Neuronal stem cell (in vitro differentiated cells): ENCODE results near the gene RTTN.

Experiments
- DNase-seq: peaks from one replicate; pipeline ENCODE4 v3.0.0-alpha.2; 2013; ENCODE audit warnings: low spot score
- H2AFZ ChIP-seq: one replicate; pipeline ENCODE4 v1.6.1; 2013; ENCODE audit warnings: mild to moderate bottlenecking, low read length, inconsistent platforms
- H2AK5ac ChIP-seq: 2 replicates; pipeline ENCODE4 v1.6.1; 2013; ENCODE audit warnings: low read depth, mild to moderate bottlenecking, inconsistent platforms, low read length, moderate library complexity, mixed read lengths
- H2BK120ac ChIP-seq: 2 replicates; pipeline ENCODE4 v1.6.1; 2013; ENCODE audit warnings: low read depth, mild to moderate bottlenecking, inconsistent platforms, low read length, moderate library complexity, mixed read lengths
- H2BK12ac ChIP-seq: one replicate; pipeline ENCODE4 v1.6.1; 2013; ENCODE audit warnings: low read length, inconsistent platforms
- H2BK15ac ChIP-seq: 2 replicates; pipeline ENCODE4 v1.6.1; 2013; ENCODE audit warnings: mild to moderate bottlenecking, low read length, inconsistent platforms, mixed read lengths
- H2BK5ac ChIP-seq: one replicate; pipeline ENCODE4 v1.6.1; 2013; ENCODE audit warnings: inconsistent platforms, mild to moderate bottlenecking, low read length, moderate library complexity
- H3K14ac ChIP-seq: one replicate; pipeline ENCODE4 v1.6.1; 2013; ENCODE audit warnings: low read length, inconsistent platforms
- H3K18ac ChIP-seq: 2 replicates; pipeline ENCODE4 v1.6.1; 2013; ENCODE audit warnings: low read length, inconsistent platforms
- H3K23ac ChIP-seq: 2 replicates; pipeline ENCODE4 v1.6.1; 2013; ENCODE audit warnings: low read depth, mild to moderate bottlenecking, mixed read lengths, low read length, inconsistent platforms; ENCODE audit not compliant: poor library complexity
- H3K27ac ChIP-seq: replicated peaks from 3 replicates; pipeline ENCODE4 v1.5.1; 2013; ENCODE audit warnings: low read length, inconsistent platforms
- H3K27me3 ChIP-seq, 3 experiments: 2 replicates each; pipeline ENCODE4 v1.6.1; 2013; ENCODE audit warnings: low read length in 3 of 3, mild to moderate bottlenecking in 2 of 3, inconsistent platforms in 1 of 3, low read depth in 1 of 3, mixed read lengths in 1 of 3, moderate library complexity in 1 of 3; ENCODE audit not compliant: control insufficient read depth in 3 of 3, insufficient read depth in 3 of 3
- H3K36me3 ChIP-seq, 2 donors: replicated peaks in 1 of 2; 2 replicates each; pipeline ENCODE4 v1.6.1; 2013; ENCODE audit warnings: low read length in 2 of 2; ENCODE audit not compliant: control insufficient read depth in 2 of 2, insufficient read depth in 2 of 2
- H3K4ac ChIP-seq: 2 replicates; pipeline ENCODE4 v1.6.1; 2013; ENCODE audit warnings: inconsistent platforms, mild to moderate bottlenecking, low read length, moderate library complexity
- H3K4me1 ChIP-seq, 2 donors: 1 replicate in 1 of 2; 2 replicates in 1 of 2; pipeline ENCODE4 v1.6.1; 2013; ENCODE audit warnings: low read length in 2 of 2, low read depth in 1 of 2; ENCODE audit not compliant: control insufficient read depth in 2 of 2, insufficient read depth in 1 of 2
- H3K4me2 ChIP-seq: one replicate; pipeline ENCODE4 v1.6.1; 2013; ENCODE audit warnings: mild to moderate bottlenecking, low read length, inconsistent platforms; ENCODE audit not compliant: insufficient read depth, poor library complexity, severe bottlenecking
- H3K4me3 ChIP-seq, 2 donors: 2 replicates each; pipeline ENCODE4 v1.5.1; 2013; ENCODE audit warnings: low read length in 2 of 2, mild to moderate bottlenecking in 2 of 2, inconsistent platforms in 1 of 2, moderate library complexity in 1 of 2
- H3K79me1 ChIP-seq: one replicate; pipeline ENCODE4 v1.6.1; 2013; ENCODE audit warnings: low read depth, mild to moderate bottlenecking, inconsistent platforms, low read length, moderate library complexity
- H3K9ac ChIP-seq: one replicate; pipeline ENCODE4 v1.6.1; 2013; ENCODE audit warnings: mild to moderate bottlenecking, low read depth, low read length, inconsistent platforms; ENCODE audit not compliant: poor library complexity
- H3K9me3 ChIP-seq, 2 donors: replicated peaks in 1 of 2; 2 replicates each; pipeline versions ENCODE3 to v1.6.1; 2013; ENCODE audit warnings: low read length in 2 of 2, mild to moderate bottlenecking in 2 of 2, inconsistent platforms in 1 of 2, low read depth in 1 of 2, mixed read lengths in 1 of 2, moderate library complexity in 1 of 2; ENCODE audit not compliant: control insufficient read depth in 2 of 2, insufficient read depth in 1 of 2
- H4K8ac ChIP-seq: one replicate; pipeline ENCODE4 v1.6.1; 2013; ENCODE audit warnings: low read depth, mild to moderate bottlenecking, inconsistent platforms, low read length, moderate library complexity
- H4K91ac ChIP-seq: one replicate; pipeline ENCODE4 v1.6.1; 2013; ENCODE audit warnings: low read length, low read depth, mild to moderate bottlenecking, inconsistent platforms; ENCODE audit not compliant: poor library complexity
- WGBS, 2 donors: extraction: QIAGEN DNeasy Blood & Tissue Kit; methylation state at CpG; one replicate each; pipeline ENCODE4 v1.1.7; 2013; ENCODE audit warnings: missing lambda C conversion rate in 2 of 2, mixed read lengths in 1 of 2; ENCODE audit not compliant: insufficient read length in 2 of 2, insufficient replicate concordance in 1 of 2; ENCODE audit errors: extremely low coverage in 2 of 2; 5-methylcytosine and 5-hydroxymethylcytosine counted together

RTTN gene

GRCh38 chr18:70229639-70230038, 24.2 kb upstream of the RTTN start:
- no peak overlapping the region for H2AFZ ChIP-seq
- no peaks in the 10 kb centered on the region for H3K36me3 ChIP-seq
- H3K18ac ChIP-seq = no peak overlapping the region
- no peak overlapping the region for H3K14ac ChIP-seq
- no peak overlapping the region for H2AK5ac ChIP-seq
- H2BK12ac ChIP-seq = no peak overlapping the region
- H4K91ac ChIP-seq = no peak overlapping the region
- H3K9me3 ChIP-seq = peaks cover 2 to 5% of the 10 kb centered on the region in 2 donors
- H3K4me3 ChIP-seq = no peak overlapping the region
- no CpG with 5 or more reads among the region's 5 CpGs for WGBS, 2 donors
- H3K4me1 ChIP-seq = peaks cover 0 to 3% of the 10 kb centered on the region in 2 donors
- H2BK120ac ChIP-seq = no peak overlapping the region
- H2BK15ac ChIP-seq = no peak overlapping the region
- no peak overlapping the region for H3K9ac ChIP-seq
- H3K79me1 ChIP-seq = no peaks in the 10 kb centered on the region
- no peak overlapping the region for H4K8ac ChIP-seq
- no peak overlapping the region for H3K23ac ChIP-seq
- H3K4ac ChIP-seq = no peak overlapping the region
- no peak overlapping the region for H3K4me2 ChIP-seq
- no peak overlapping the region for H3K27ac ChIP-seq
- H3K27me3 ChIP-seq = peaks cover 0 to 11% (median 0%) of the 10 kb centered on the region in 3 experiments
- DNase-seq = no peak
- no peak overlapping the region for H2BK5ac ChIP-seq

- Histone ChIP-seq H3K9ac (no peak overlapping the region), H3K4ac (no peak overlapping the region), H2BK5ac (no peak overlapping the region), H3K36me3 (no peaks in the 10 kb centered on the region), H2AK5ac (no peak overlapping the region), H3K27ac (no peak overlapping the region), H2BK15ac (no peak overlapping the region), H2BK120ac (no peak overlapping the region), H4K91ac (no peak overlapping the region), H3K27me3 (peaks cover 0 to 13% (median 0%) of the 10 kb centered on the region in 3 experiments), H3K79me1 (no peaks in the 10 kb centered on the region), H2AFZ (no peak overlapping the region), H3K4me1 (no peaks in the 10 kb centered on the region), H3K23ac (no peak overlapping the region), H3K14ac (no peak overlapping the region), H3K18ac (no peak overlapping the region), H2BK12ac (no peak overlapping the region), H3K4me2 (no peak overlapping the region), H3K9me3 (peaks cover 0 to 5% of the 10 kb centered on the region in 2 donors), H4K8ac (no peak overlapping the region), H3K4me3 (no peak overlapping the region)
- DNase-seq = no peak
- no CpG with 5 or more reads among the region's 2 CpGs for WGBS, 2 donors
Measured at GRCh38 chr18:70228536-70228935, 23.0 kb upstream of the RTTN start.

GRCh38 chr18:70227438-70227837, 22.0 kb upstream of the RTTN start:
- H3K18ac ChIP-seq = no peak overlapping the region
- no peak overlapping the region for H3K27ac ChIP-seq
- H2BK15ac ChIP-seq = no peak overlapping the region
- H3K79me1 ChIP-seq = no peaks in the 10 kb centered on the region
- H2AK5ac ChIP-seq = no peak overlapping the region
- no peak for DNase-seq
- H2AFZ ChIP-seq = no peak overlapping the region
- H3K14ac ChIP-seq = no peak overlapping the region
- peaks cover 0 to 16% (median 0%) of the 10 kb centered on the region in 3 experiments for H3K27me3 ChIP-seq
- peaks cover 0 to 5% of the 10 kb centered on the region in 2 donors for H3K9me3 ChIP-seq
- no peak overlapping the region for H3K4me2 ChIP-seq
- H3K4ac ChIP-seq = no peak overlapping the region
- no peaks in the 10 kb centered on the region for H3K4me1 ChIP-seq
- no peaks in the 10 kb centered on the region for H3K36me3 ChIP-seq
- no peak overlapping the region for H2BK5ac ChIP-seq
- H3K23ac ChIP-seq = no peak overlapping the region
- no peak overlapping the region for H4K91ac ChIP-seq
- H2BK12ac ChIP-seq = no peak overlapping the region
- H3K4me3 ChIP-seq = no peak overlapping the region
- no peak overlapping the region for H4K8ac ChIP-seq
- H2BK120ac ChIP-seq = no peak overlapping the region
- no CpG with 5 or more reads among the region's 3 CpGs for WGBS, 2 donors
- no peak overlapping the region for H3K9ac ChIP-seq

GRCh38 chr18:70221915-70222278, 16.4 kb upstream of the RTTN start:
- H3K79me1 ChIP-seq = no peaks in the 10 kb centered on the region
- no peak overlapping the region for H2BK12ac ChIP-seq
- peaks cover 0 to 11% (median 0%) of the 10 kb centered on the region in 3 experiments for H3K27me3 ChIP-seq
- H2BK120ac ChIP-seq = no peak overlapping the region
- H3K4me2 ChIP-seq = no peak overlapping the region
- no peak for DNase-seq
- no peak overlapping the region for H3K18ac ChIP-seq
- peak overlapping the region; percentile 64 for H2AFZ ChIP-seq
- WGBS, 2 donors = no CpG with 5 or more reads among the region's 6 CpGs
- H3K9ac ChIP-seq = no peak overlapping the region
- H3K4ac ChIP-seq = no peak overlapping the region
- H3K4me3 ChIP-seq = no peak overlapping the region
- no peaks in the 10 kb centered on the region for H3K9me3 ChIP-seq
- no peaks in the 10 kb centered on the region for H3K36me3 ChIP-seq
- H3K14ac ChIP-seq = no peak overlapping the region
- no peak overlapping the region for H2BK5ac ChIP-seq
- no peak overlapping the region for H4K91ac ChIP-seq
- no peak overlapping the region for H2BK15ac ChIP-seq
- no peak overlapping the region for H2AK5ac ChIP-seq
- H3K4me1 ChIP-seq = peaks cover 4 to 7% of the 10 kb centered on the region in 2 donors
- no peak overlapping the region for H4K8ac ChIP-seq
- H3K27ac ChIP-seq = peak overlapping the region; percentile 63
- no peak overlapping the region for H3K23ac ChIP-seq
